GM12875 (cell line): ENCODE data around the gene DOCK3.

Experiments
- H3K4me3 ChIP-seq: one replicate; pipeline ENCODE4 v1.5.1; 2011; ENCODE audit warnings: low read depth, low read length, control low read depth
- CTCF ChIP-seq: IDR thresholded peaks from 2 replicates; pipeline ENCODE4 v1.5.1; 2011; ENCODE audit warnings: low read depth, mild to moderate bottlenecking, control low read depth, inconsistent platforms, low read length, moderate library complexity, borderline replicate concordance; ENCODE audit not compliant: insufficient read depth

The DOCK3 gene

GRCh38 chr3:50698269-50698668 is 23.5 kb downstream of the DOCK3 start:
- H3K4me3 ChIP-seq, result no peak overlapping the region
- TF ChIP-seq CTCF, result no peak

GRCh38 chr3:50708620-50709019 is 33.9 kb downstream of the DOCK3 start:
- TF ChIP-seq CTCF, result no peak
- H3K4me3 ChIP-seq, result no peak overlapping the region

- TF ChIP-seq CTCF, result no peak
- H3K4me3 ChIP-seq, result no peak overlapping the region
Measured at GRCh38 chr3:50714946-50715345, 40.2 kb downstream of the DOCK3 start.

GRCh38 chr3:50724831-50725230 is 50.1 kb downstream of the DOCK3 start:
- no peak overlapping the region for H3K4me3 ChIP-seq
- TF ChIP-seq CTCF, result no peak

- no peak for TF ChIP-seq CTCF
- H3K4me3 ChIP-seq, result no peak overlapping the region
Measured at GRCh38 chr3:50734985-50735384, 60.3 kb downstream of the DOCK3 start.

GRCh38 chr3:50737193-50737905 is 62.6 kb downstream of the DOCK3 start:
- no peak for TF ChIP-seq CTCF

GRCh38 chr3:50737906-50738598 is 63.3 kb downstream of the DOCK3 start:
- no peak for TF ChIP-seq CTCF
- no peak overlapping the region for H3K4me3 ChIP-seq

More at GRCh38 chr3:50737193-50737905, 62.6 kb downstream of the DOCK3 start:
- H3K4me3 ChIP-seq, result no peak overlapping the region
